ENCODE measurements around the gene CA5A. TPM values are rescaled to one million over a fixed set of nuclear protein-coding genes. Genes with fewer than 3 reads are reported as not detected.

Gene CA5A
- total RNA-seq, 1 experiment from 2014 or later: not detected

DNA sequence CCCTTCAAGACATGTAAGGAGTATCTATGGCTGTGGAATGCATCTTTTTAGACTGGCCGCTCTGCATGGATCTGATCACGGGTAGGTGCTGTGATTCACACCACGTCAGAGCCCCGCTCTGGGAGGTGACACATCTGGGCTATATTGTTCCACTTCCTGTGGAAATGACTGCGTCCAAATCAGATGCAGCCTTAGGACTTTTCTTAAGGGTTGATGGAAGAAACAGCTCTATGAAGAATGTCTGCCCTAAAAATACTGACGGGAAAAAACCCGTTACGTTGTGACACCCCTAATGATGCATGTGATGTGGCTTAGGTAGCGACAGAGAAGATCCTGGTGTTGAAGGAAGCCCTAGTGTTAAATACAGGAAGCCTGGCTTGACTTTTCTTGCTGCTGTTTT is 27.1 kb upstream of the CA5A start:
- DNase-seq (ENCODE audit: low spot score): no peak

DNA sequence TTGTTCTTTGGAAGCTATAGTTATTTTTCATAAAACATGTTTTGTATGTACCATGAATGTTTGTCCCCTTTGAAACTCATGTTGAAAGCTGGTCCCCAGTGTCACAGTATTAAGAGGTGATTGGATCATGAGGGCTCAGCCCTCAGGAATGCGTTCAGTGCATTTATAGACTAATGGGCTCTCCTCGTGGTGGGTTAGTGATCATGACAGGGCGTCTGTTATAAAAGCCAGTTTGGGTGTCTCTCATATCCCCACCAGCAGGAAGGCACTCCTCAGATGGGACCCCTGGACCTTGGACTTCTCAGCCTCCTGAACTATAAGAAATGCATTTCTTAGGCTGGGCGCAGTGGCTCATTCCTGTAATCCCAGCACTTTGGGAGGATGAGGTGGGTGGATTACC is 25.3 kb upstream of the CA5A start:
- no peak for DNase-seq (ENCODE audit: low spot score)

- DNase-seq (ENCODE audit: low spot score): no peak
These were observed 24.5 kb upstream of the CA5A start for GRCh38 chr16:87960852-87961251.

DNA sequence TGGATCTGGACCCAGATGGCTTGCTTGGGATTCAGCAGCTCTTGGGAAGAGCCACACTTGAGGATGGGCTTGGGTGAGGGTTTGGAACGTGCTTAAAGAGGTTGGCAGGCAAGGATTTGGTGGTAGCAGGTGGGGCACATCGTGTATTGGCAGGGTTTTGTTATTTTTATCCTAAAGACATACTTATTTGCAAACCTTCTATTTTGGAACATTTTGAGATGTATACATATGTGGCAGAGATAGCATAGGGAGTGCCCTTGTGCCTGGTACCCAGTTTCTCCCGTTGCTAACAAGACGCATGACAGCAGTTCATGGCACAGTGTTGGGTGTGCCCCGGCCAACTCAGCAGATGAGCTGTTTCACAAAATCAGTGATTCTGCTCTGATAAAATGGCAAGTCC is 24.0 kb upstream of the CA5A start:
- no peak for DNase-seq (ENCODE audit: low spot score)

- DNase-seq (ENCODE audit: low spot score): no peak
These were observed 23.2 kb upstream of the CA5A start for GRCh38 chr16:87959391-87959990.

GRCh38 chr16:87958632-87959031 is 22.3 kb upstream of the CA5A start:
- no peak for DNase-seq (ENCODE audit: low spot score)

DNA sequence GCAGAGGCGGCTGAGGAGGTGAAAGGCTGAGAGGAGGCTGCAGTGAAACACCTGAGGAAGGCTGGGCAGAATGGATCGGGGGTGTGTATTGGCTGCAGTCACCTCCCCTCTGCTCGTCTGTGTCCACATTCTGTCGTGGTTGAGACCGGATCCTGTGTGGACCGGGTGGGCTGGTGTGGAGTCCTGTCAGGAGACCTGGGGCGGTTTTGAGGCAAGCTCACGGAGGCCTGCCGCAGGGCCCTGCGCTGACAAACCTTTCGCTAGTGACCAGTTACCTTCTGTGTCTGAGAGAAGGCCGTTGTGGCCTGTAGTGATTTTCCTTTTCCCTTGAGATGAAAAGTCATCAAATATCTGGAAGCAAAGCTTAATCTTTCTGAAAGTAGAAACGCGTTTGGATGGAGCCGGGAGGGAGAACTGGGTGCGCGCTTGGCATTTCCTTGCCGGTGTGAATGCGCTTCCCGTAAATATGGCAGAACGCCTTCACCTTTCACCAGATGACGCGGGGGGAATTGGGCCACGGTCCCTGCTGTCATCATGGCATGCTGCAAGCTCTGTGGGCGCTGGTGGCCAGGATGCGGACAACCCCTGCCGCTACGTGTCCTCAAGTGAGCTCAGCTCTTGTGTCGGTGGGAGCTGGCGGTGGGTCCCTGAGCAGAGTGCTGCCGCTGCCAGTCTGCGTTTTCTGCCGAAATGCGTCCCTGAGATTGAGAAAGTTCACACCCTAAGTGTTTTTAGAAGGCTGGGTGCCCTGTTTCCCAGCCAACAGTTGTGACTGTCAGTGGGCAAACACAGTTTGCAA is 21.2 kb upstream of the CA5A start:
- DNase-seq (ENCODE audit: low spot score): no peak

DNA sequence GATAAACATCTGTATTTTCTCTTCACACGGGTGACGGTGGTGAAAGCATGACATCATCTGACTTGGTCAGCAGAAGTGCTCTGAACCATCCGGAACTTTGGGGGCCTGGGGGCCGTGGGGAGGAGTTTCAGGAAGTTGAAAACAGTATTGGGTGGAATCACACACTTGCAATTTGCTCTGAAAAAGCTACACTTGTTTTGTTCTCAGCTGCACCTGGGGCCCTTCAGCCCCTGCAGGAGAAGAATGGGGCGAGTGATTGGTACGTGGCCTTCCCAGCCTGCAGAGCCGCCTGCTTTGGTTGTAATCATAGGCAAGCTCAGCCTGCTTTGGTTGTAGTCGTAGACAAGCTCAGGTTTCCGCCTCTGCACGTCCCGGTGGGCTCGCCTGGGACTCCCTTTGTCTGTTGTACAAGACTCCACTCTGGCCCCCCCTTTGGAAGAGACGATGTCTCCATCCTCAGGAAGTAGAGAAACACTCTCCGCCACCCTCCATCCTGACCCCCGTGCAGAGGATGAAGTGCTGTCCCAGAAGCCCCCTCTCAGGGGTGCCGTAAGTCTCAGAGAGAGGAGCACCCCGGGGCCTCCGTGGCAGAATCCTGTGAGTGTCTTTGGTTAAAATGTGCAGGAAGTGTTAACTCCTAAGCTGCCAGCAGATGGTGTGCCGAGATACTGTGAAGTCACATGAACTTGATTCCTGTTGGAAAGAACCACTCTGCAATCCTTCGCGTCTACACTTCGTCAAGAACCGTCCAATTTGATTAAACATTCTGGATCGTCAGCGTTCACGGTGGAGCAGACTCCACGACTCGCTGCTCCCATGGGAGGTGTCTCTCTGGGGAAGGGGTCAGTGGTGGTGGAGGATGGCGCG is 20.3 kb upstream of the CA5A start:
- DNase-seq (ENCODE audit: low spot score): peak; percentile 19

DNA sequence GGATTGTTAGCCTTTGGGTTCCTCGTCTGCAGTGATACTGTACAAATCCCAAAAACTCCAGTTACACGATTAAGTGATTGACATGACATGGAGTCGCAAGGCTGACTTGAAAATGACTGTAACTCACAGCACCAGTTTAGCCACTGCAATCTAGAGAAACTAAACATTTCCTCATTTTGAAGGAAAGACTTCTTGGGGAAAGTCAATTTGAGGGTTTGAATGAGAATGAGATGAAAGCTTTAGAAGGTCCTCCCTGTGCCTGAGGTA is 19.7 kb upstream of the CA5A start:
- DNase-seq (ENCODE audit: low spot score): no peak

- DNase-seq (ENCODE audit: low spot score): no peak
These were observed 19.2 kb upstream of the CA5A start for GRCh38 chr16:87955302-87956097.

- no peak for DNase-seq (ENCODE audit: low spot score)
These were observed 18.5 kb upstream of the CA5A start for GRCh38 chr16:87954826-87955225.

DNA sequence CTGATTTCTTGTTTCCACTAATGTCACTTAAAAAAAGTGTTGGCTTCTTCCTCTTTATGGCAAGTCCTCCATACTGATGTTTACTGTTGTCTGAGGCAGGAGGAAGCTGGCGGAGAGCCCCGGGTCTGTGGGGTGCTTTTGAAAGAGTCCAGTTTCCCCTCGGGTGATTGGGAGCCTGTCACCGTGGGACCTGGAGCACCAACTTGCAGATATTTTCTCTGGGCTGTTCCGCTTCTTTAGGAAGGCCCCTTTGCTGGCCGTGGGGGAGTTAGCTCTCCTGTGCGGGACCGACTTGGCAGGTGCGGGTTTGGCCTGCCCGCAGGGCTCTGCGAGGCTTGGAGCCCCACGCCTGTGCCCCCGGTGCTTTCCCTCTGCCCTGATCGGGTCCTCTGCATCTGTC is 18.0 kb upstream of the CA5A start:
- no peak for DNase-seq (ENCODE audit: low spot score)

- DNase-seq (ENCODE audit: low spot score): no peak
These were observed 17.2 kb upstream of the CA5A start for GRCh38 chr16:87953308-87954215.

- no peak for DNase-seq (ENCODE audit: low spot score)
These were observed 16.4 kb upstream of the CA5A start for GRCh38 chr16:87952751-87953150.

GRCh38 chr16:87951552-87952538 is 15.5 kb upstream of the CA5A start:
- DNase-seq (ENCODE audit: low spot score): peak; percentile 15

DNA sequence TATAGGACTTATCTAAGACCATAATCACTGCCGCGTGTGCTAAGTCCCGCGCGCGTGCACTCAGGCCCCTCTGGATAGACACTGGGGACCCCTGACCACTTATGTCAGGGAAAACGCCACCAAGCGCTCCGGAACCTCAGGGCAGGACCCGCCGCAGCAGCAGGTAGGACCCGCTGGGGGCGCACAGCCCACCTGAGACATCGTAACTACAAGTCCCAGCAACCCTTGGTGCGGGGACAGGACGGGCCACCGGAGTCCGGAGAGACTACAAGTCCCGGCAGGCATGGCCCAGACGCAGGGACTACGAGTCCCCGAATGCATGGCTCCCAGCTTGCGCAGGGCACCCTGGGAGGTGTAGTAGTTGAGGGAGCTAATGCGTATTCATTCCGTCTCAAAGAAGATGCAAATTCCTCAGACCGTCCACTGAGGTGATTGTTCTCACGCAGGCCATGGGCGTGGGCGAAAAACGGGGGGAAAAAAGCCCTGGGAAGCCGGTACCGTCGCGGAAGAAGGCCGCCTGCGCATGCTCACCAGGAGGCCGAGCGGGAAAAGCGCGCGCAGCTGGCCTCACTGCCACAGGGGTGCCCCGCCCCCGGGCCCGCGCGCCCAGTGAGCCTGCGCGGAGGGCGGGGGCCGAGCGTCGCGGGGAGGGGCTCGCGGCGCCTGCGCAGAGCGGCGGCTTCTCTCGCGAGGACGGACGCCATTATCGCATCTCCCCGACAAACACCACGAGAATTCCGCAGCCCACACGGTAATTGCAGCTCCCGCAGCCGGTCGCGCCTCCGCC is 14.6 kb upstream of the CA5A start, which contains the start of gene BANP:
Gene BANP (plus strand): TSS at position 670 of the 787 bp plus-strand sequence. CDS start 23,682 bp downstream, outside the sequence.
- peak; percentile 98 for DNase-seq (ENCODE audit: low spot score)

DNA sequence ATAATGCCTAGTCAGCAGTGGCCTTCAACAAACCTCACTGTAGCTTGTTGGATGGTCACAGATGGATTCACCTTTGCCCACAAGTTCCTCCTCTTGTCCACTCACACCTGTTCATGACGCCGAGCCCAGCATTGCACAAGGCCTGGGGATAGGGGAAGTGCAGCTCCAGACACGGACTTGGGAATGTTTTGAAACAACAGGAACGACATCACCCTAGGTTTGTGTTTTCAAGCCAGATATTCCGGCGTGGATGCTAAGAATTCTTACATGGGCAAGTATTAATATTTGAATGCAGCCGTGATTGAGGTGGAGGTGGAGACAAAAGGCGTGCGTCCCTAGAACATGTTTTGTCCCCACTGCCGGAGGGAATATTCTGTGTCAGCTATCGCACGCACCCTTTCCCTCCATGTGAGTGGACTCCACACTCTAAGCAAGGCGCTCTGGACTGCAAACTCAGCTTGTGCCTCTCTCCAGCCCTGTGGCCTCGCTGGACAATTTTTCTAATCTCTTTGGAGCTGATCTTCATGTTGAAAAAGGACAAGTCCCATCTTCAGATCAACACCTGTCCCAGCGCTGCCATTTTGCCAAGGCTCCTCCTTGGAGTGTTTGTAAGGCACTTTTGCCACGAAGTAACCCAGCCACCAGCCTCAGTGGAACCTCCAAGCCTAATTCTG is 12.9 kb upstream of the CA5A start:
- no peak for DNase-seq (ENCODE audit: low spot score)

DNA sequence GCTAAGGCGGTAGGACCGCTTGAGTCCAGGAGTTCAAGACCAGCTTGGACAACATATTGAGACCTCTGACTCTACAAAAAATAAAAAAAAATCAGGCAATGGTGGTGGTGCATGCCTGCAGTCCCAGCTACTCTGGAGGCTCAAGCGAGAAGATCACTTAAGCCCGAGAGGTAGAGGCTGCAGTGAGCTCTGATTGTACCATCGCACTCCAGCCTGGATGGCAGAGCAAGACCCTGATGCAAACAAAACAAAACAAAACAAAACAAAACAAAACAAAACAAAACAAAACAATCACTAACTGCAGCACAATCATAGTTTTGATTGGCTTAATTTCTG is 12.4 kb upstream of the CA5A start:
- no peak for DNase-seq (ENCODE audit: low spot score)
